Measurements from ENCODE around the gene IL26.

- TF ChIP-seq CTCF (IDR thresholded peaks at IDR 0.05; ENCODE audit: poor library complexity, severe bottlenecking), result no peak
- TF ChIP-seq REST (IDR thresholded peaks at IDR 0.05; ENCODE audit: borderline replicate concordance), result no peak
These were observed 861 bp downstream of the IL26 start for GRCh38 chr12:68224613-68225285.

Measured in neural cell (in vitro differentiated cells).